GM21381 (cell line): ENCODE results near the gene C9.

Experiments used
- ATAC-seq: cut with Tn5 transposase; IDR thresholded peaks from one replicate; pipeline ENCODE4 v1.9.1; 2021; ENCODE audit warnings: mild to moderate bottlenecking, moderate library complexity; ENCODE audit not compliant: unreplicated experiment

The C9 gene

DNA sequence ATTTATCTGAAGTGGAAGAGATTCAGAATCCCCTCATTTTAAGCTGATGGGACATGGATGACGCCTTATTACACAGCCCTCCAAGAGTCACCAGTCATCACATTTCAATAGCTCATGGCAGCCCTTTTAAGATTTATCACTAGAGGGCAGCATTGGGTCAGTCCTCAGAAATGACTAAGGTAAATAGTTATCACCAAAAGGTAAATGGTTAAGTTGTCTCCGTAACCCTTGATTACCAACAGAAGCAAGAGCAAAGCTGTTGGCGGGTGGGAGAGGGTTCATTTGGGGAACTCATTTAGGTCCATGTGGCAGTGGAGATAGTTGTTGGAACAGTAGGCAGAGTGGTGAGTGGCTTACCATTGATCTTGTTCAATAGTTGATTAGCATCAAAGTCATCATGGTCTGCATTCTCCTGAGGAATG, 12.0 kb upstream of the C9 start:
- ATAC-seq: no peak

DNA sequence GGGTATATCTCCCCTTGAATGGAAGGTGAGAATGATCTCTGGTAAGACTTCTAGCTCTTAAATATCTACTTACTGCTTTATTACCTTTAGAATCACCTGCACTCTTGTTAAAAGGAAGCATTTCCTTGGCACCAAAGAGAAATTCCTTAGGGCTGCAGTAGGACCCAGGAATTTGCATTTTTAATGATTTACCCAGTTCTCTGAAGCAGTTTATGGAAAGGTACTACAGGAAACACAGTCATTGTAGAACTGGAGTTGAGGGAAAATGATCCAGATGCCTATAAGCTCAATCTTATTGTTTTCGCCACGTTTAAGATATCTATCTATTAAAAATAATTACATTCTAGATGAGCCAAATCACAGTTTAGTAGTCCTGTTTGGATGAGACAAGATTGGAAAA, 9.5 kb upstream of the C9 start:
- no peak for ATAC-seq

DNA sequence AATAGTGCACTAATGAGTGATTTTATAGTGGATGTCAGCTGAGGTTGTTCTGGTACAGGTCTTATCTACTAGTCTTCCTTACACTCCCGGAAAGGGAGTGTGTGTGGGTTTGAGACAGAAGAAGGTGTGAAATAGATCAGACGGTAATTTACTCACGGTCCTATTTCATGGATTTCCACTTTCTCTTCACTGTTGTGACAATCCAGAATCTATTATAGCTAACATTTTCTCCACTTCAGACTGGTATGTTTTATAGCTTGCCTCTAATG, 7.0 kb upstream of the C9 start:
- ATAC-seq: no peak

DNA sequence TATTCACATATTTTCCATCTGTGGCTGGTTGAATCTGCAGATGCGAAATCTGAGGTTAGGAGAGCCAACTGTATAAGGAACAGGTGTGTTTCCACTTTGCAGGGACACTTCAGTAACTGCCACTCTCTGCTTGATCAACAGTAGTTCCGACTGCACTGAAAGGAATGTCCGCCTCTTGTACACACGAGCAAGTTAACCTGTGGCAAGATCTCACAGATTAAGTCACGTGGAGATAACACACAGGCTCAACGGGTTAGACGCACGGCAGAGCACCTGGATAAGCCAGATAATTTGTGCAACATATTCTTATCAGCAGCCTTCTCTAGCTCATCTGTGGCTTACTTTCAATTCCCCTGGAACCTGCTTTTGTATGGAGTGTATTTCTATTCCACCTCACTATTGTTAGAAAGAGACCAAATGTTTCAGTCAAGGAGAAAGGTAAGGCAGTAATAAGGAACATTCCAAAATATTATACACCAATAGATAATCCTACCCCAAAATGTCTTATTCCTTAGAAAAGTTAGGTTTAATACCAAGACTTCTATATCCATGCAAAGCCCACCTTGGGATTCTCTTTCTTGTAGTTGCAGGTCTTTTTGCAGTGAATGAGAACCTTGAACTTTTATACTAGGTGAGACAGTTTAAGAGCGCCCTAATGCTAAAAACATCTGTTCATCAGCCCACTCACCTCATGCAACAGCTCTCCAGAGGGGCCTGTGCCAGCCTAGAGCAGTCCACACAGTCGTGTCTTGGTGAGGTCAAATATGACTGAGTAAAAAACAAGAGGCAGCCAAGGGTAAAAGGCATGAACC, 6.5 kb upstream of the C9 start:
- no peak for ATAC-seq

DNA sequence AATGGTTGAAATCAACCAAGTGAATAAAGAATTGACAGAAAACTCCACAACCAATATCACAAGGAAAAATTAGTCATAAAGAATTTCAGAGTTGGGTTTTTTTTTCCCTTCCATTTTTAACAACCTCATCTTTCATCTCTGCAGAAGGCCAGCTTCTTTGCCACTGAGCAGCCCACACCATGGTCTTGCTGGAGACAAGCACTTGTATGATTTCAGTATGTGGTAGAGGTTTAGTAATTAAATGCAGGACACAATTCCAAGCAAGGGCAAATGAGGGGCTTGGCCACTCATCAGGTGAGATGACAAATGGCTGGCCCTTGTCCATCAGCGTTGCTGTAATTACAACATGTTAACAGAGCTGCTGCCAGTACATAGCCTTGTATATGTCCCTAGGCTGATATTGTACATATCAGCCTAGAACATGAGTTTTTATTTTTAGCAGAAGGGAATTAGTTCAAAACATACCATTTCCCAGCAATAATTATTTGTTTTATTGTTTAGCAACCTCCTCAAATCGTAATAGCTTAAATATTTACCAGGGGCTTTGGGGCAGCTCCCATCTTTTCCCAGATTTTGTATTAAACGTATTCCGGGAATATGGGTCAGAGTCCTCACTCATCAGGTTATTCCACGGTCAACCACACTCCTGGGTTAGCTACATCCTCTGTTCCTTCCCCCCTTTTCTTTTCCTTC, 5.0 kb upstream of the C9 start:
- ATAC-seq: no peak

DNA sequence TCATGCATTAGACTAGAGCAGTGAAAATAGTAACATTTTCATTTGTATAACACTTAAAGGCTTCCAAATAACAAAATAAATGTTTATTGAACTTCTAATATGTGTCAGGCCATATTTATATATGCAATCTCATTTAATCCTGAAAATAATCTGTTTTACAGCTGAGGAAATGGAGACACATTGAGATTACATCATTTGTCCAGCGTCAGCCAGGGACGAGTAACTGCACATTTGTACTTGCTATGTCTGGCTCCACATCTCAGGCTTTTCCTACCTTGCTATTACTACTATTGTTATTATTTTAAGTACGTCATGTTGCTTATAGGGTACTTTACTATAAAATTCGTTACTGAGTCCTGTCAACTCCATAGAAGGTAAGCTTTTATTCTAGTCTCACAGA, 3.8 kb upstream of the C9 start:
- ATAC-seq: no peak

DNA sequence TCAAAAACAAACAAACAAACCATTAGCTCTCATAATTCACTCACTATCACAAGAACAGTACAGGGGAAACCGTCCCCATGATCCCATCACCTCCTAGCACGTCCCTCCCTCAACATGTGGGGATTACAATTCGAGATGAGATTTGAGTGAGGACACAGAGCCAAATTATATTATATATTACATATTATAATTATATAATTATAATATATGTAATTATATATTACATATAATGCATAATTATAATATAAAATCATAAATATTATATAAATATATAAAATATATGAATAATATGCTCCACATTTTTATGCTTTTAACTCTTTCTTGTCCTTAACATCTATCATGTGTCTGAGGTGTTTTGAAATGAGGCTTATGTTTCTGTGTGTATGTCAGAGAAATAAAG, 3.4 kb upstream of the C9 start:
- no peak for ATAC-seq

DNA sequence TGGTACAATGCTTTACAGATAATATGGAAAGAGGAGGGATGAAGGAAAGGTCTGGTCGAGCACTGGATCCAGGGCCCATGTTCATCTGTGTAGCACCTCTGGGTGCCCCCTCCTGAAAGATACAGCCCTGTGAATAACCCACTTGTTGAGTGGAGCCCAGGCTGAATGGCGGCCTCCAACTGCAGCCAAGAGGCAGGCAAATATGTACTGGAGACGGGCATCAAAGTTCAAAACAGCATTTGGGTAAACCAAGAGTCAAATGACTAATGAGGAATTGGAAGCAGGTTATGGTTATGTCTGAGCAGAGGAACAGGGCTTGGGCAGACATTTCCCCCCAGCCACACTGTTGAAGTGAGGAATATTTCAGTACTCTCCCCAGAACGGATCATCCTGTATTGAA, 1.1 kb downstream of the C9 start:
- no peak for ATAC-seq

DNA sequence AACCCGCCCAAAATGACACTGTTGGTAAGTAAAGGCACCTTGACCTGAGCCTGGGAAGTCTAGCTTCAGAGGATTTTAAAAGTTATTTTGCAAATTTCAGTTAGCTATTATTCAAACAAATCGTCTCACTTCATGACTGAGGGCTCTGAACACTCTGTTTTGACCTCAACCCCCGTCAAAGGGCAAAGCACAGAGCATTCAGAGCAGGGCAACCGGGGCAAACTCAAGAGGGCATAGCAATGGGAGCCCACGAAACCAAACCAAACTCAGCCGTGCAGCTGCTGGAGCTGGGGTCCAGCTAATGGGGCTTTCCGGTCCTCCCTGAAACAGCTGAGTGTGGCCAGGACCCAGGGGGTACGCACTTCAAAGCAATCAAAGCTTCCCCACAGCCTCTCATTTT, 1.6 kb downstream of the C9 start:
- no peak for ATAC-seq

DNA sequence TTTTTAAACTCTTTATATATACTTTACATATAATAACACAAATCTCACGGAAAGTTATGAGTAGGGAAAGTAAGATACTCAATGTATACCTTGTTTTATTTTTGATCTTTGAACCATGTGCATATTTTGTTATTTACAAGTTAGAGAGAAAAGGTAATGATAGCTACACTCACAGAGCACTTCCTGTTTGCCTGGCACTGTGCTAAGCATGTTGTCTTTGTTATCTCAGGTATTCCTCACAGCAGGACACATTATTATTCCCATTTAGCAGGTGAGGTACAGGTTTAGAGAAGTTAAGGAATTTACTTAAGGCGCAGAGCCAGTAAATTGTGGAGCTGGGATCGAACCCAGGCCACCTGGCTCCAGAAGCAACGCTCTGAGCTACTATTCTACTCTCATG, 3.0 kb downstream of the C9 start:
- no peak for ATAC-seq

DNA sequence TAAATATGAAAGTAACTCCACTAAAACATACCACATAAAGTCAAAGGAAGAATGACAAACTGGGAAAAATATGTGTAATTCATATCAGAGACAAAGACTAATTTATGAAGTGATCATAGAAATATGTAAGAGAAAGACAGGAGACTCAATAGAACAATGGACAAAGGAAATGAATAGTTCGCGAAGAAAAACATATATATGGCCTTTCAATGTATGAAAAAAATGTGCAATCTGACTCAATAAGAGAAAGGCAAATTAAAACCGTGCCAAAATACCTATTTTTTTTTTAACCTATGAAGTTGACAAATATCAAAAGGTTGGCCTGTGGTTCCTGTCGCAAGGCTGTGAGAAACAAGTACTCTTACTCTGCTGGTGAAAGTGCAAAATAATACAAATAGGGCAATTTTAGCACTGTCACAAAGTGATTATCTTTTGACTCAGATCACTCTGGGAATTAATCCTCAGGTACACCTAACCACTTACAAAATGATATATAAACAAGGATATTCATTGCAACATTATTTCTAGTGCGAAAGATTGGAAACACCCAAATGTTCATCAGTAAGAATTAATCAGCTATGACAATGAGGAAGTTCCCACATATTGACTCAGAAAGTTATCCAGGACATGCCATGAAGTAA, 3.7 kb downstream of the C9 start:
- no peak for ATAC-seq

DNA sequence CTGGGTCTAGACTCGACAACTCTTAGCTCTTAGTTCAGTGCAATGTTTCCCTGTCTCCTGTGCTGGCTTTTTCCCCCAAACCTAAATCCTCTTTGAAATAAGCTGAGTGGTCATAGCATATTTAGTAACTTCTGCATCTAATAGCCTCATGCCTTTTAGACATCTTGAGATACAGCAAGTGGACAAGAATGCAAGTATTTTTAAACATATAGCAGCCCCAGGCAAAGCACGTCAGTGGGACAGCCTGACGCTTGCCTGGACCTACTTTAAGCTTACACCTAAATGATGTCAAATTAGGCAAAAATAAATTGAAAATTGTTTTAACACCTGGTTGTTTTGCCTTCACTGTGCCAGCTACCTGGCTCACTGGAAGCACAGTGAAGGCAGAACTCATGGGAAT, 8.0 kb downstream of the C9 start:
- ATAC-seq: no peak

DNA sequence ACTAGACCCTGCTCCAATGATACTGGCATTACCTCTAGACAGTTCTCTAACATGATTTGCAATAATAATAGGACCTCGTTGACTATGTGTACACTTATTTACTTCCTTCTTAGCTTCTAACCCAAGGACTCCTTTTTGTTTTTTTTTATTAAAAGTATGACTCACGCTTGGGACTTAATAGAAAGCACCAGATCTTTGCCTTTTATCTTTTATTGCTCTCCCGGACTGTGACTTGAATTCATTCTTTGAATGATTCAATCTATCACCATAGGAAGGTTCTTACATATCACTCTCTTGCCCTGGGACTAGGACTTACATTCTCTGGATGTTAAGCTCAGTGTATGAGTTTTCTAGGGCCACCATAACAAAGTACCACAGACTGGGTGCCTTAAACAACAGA, 9.0 kb downstream of the C9 start:
- no peak for ATAC-seq

DNA sequence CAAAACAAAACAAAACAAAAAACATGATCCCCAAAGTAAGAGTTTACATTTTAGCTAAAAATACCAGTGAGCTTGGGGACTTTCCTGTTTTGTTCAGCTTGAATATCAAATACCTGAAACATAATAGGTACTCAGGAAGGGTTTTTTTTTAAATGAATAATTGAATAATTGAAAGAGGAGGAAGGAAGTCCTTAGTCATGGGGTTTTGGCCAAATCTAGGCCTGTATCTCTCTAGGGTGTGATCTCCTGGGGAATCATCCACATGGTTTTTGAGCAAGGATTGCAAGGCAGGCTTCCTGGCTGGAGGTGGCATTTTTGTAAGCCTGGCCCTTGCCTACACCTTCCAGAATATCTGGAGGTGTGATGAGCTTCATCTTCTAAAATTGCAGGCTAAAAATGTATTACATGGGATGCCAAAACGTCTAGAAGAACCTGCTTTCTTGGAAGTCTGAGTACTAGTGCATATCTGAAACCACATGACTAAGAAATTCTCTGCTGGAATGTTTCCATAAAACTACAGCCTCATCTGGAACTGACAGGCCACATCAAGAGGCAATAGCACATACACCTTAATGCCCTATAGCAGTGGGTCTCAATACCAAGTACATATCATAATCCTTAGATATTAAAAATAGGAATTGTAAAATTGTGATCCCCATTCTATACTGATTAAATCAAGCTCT, 10.4 kb downstream of the C9 start:
- no peak for ATAC-seq

DNA sequence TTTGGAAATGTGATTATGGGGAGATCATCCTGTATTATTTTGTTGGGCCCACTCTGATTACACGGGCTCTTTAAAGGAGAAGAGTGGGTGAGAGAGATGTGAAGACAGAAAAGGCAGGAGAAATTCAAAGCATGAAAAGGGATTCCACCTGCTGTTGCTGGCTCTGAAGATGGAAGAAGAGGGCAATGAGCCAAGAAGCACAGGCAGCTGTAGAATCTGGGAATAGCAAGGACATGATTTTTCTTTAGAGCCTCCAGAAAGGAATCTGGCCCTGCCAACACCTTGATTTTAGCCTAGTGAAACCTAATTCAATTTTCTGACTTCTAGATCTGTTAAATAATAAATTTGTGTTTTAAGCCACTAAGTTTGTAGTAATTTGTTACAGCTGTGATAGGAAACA, 11.3 kb downstream of the C9 start:
- no peak for ATAC-seq

DNA sequence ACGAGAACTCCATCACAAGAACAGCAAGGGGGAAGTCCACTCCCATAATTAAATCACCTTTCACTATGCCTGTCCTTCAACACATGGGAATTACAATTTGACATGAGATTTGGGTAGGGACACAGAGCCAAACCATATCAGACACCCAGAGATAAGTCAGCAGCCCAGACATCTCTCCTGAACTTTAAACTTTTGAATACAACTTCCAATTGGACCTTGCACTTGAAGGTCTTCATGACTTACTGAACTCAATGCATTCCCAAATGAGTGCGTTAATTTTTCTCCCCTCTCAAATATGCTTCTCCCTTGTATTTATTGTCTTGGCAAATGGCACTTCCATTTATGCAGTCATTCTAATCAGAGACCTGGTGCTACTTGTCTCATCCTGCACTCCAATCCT, 12.1 kb downstream of the C9 start:
- ATAC-seq: no peak

DNA sequence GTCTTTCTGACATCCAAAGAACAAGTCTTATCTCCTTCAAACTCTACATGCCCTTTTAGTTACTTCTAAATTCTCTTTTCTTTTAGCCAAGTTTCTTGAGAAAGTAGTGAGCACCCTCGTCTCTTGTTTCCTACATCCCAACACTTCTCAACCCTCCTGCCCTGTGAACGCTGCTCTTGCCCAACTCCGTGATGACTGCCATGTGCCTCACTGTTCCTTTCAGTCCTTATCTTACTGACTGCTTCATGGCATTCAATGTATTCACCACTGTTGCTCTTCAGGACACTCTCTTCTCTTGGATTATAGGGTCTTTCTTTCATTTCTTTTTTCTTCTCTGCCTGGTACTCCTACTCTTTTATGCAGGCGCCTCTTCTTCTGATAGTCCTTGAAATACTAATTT, 14.8 kb downstream of the C9 start:
- ATAC-seq: no peak

DNA sequence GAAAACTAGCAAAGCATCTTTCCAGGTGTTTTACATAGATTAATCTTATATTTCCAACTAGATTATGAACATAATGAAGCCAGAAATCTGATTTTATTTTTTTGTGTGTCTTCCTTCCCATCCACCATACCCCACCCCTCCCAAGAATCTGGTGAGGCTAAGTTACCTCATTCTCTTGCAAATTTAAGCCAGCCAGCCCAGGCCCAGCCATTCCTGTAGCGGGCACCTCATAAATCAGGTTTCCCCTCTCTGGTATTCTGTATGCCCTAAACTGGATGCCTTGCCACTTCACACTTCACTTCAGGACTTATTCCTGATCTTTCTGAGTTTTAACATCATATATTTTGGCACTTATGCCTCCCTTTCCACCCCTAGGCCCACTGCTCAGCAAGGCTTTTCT, 21.8 kb downstream of the C9 start:
- no peak for ATAC-seq

DNA sequence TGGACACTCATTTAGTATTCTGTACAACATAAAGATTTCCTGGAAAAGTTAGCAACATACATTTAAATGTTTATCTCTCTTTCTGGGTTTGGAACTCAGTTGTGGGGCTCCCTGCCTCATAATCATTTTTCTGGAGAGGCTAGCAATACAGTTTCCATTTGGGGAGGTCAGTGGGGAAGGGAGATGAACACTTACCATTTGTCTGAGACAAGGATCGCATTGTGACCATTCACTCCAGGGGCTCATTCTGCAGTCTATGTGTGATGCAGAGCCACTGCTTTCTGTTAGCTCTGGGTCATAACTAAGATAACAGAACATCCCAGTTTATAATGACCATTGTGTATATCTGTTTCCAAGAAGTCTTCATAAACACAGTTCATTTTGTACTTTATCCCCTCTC, 22.4 kb downstream of the C9 start:
- ATAC-seq: no peak

DNA sequence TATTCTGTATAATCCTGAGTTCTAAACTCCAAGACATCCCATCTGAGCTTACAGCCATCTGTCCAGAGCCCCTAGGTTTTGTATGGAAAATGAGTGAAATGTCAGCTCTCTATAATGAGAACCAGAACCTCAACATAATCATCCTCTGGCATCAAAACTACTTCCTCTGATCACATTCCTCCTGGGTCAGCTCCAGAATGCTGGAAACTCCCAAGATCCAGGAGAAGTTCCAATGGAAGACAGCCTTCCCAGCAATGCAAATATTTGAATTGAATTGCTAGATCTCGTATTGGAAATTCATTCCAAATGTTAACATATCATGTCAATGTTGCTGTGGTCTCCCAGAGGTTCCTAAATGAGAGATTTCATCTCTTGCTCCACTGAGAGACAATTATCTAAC, 23.8 kb downstream of the C9 start:
- no peak for ATAC-seq

DNA sequence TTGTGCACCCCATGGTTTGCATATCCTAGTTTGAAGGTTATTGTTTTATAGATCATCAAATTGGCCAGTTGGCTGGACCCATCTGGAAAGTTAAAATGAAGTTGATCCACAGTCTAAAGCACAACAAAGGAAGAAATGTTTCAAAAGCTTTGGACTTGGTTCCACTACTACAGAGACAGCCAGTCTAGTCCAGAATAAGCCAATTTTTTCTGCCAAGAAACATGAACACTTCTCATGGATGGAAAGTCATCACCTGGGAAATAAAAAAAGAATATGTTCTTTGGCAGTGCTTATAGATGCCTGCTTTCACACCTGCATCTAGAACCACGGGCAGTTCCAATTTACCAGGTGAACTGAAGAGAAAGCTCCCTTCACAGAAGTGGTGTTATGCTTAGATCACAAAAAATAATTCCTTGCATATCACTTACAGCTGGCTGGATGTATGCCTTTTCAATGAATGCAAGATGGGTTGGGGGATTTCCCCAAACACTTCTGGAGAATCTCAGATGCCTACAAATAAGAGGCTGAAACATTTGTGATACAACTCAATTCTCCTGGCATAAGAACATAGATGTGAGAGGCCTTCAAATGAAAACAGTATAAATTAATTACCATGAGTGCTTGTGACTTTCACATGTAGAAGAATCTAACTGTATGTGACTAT, 26.9 kb downstream of the C9 start:
- no peak for ATAC-seq
